Karpas-422 (cell line): ENCODE results near the gene ADH7. TPM values are rescaled to one million over a fixed set of nuclear protein-coding genes. Genes with fewer than 3 reads are reported as not detected.
A peak's percentile ranks its signal among the peaks of the same experiment; 100 is the strongest.

Experiments used
- DNase-seq: peaks from one replicate; pipeline ENCODE4 v3.0.0-alpha.2; 2015
- H2AFZ ChIP-seq: fragments of 200-600 bp; sonication (generic); 2 replicates; pipeline ENCODE4 v1.6.1; 2014; ENCODE audit warnings: antibody characterized with exemption, low read length, mixed read lengths
- H3K27ac ChIP-seq: fragments of 200-600 bp; sonication (generic); 2 replicates; pipeline ENCODE4 v1.5.1; 2014; ENCODE audit warnings: mild to moderate bottlenecking, low read length, moderate library complexity
- H3K27me3 ChIP-seq: fragments of 200-600 bp; sonication (generic); 2 replicates; pipeline ENCODE4 v1.6.1; 2014; ENCODE audit warnings: low read length, mixed read lengths
- H3K36me3 ChIP-seq: fragments of 200-600 bp; sonication (generic); 2 replicates; pipeline ENCODE4 v1.6.1; 2014; ENCODE audit warnings: low read length, mixed read lengths; ENCODE audit not compliant: insufficient read depth
- H3K4me1 ChIP-seq: fragments of 200-600 bp; sonication (generic); 2 replicates; pipeline ENCODE4 v1.6.1; 2014; ENCODE audit warnings: mild to moderate bottlenecking, low read length, mixed read lengths
- H3K4me2 ChIP-seq: fragments of 200-600 bp; sonication (generic); 2 replicates; pipeline ENCODE4 v1.6.1; 2014; ENCODE audit warnings: low read length, low read depth, mild to moderate bottlenecking; ENCODE audit not compliant: poor library complexity, severe bottlenecking
- H3K4me3 ChIP-seq: fragments of 200-600 bp; sonication (generic); 2 replicates; pipeline ENCODE4 v1.5.1; 2014; ENCODE audit warnings: mild to moderate bottlenecking, antibody characterized with exemption, low read length, mixed read lengths
- H3K79me2 ChIP-seq: fragments of 200-600 bp; sonication (generic); 2 replicates; pipeline ENCODE4 v1.6.1; 2014; ENCODE audit warnings: mild to moderate bottlenecking, low read length, mixed read lengths
- H3K9ac ChIP-seq: fragments of 200-600 bp; sonication (generic); 2 replicates; pipeline ENCODE4 v1.6.0; 2014; ENCODE audit warnings: low read length
- H3K9me2 ChIP-seq: fragments of 200-600 bp; sonication (generic), shearing (Covaris generic); replicated peaks from 2 replicates; pipeline ENCODE4 v1.6.0; 2014; ENCODE audit warnings: mild to moderate bottlenecking, low read length, moderate library complexity; ENCODE audit not compliant: insufficient read depth
- H3K9me3 ChIP-seq: fragments of 300-700, 200-600 bp; sonication (generic); 2 replicates; pipeline ENCODE4 v1.6.1; 2014; ENCODE audit warnings: low read length, mixed read lengths
- H4K20me1 ChIP-seq: fragments of 200-600 bp; sonication (generic); 2 replicates; pipeline ENCODE4 v1.6.1; 2014; ENCODE audit warnings: mild to moderate bottlenecking, antibody characterized with exemption, low read length, low read depth; ENCODE audit not compliant: insufficient read depth
- total RNA-seq: library from RNA; depleted of rRNA; stranded (reverse); fragments of >200 nt; shearing (Covaris generic); gene quantifications from 2 replicates; pipeline ENCODE4 v1.2.3, GENCODE V29; 2014; ENCODE audit warnings: low replicate concordance; rRNA removed

The ADH7 gene
- total RNA-seq, result not detected in 2 replicates

- Histone ChIP-seq H3K36me3 (no peaks in the 10 kb centered on the region), H3K4me3 (no peak within 1 kb of the TSS), H3K27me3 (no peaks in the 10 kb centered on the region), H3K27ac (no peak within 1 kb of the TSS), H3K4me1 (no peaks in the 10 kb centered on the region), H4K20me1 (no peaks in the 10 kb centered on the region), H3K9me2 (no peaks in the 10 kb centered on the region), H3K9ac (no peak within 1 kb of the TSS), H2AFZ (no peak within 1 kb of the TSS), H3K4me2 (no peak within 1 kb of the TSS), H3K79me2 (no peaks in the 10 kb centered on the region), H3K9me3 (no peaks in the 10 kb centered on the region)
- DNase-seq, result no peak
These were observed at the start of gene ADH7 for GRCh38 chr4:99435154-99435553. Gene ADH7, minus strand, starts transcription at chr4:99435342. Its CDS starts 109 bp downstream, at chr4:99435233.

GRCh38 chr4:99483636-99484035 lies 48.5 kb upstream of the ADH7 start:
- H3K9me2 ChIP-seq, result no peaks in the 10 kb centered on the region

DNA sequence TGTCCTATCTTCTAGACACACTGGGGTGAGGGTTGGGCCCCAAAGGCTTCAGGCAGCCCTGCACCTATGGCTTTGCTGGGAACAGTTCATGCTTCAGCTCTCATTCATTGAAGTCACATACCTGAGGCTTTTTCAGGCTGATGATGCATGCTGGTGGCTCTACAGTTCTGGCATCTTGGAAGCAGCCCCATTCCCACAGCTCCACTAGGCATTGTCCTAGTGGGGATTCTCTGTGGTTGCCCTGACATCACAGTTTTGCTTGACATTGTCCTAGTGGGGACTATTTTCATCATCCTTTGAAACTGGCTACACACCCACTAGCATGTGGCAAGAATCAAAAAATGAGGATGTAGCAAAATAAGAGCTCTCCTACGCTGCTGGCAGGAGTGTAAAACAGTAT lies 38.0 kb upstream of the ADH7 start:
- Histone ChIP-seq H3K79me2 (no peaks in the 10 kb centered on the region), H3K4me3 (no peak overlapping the region), H3K4me2 (no peak overlapping the region), H3K9me2 (no peaks in the 10 kb centered on the region), H3K9me3 (no peaks in the 10 kb centered on the region), H3K27ac (no peak overlapping the region), H3K9ac (no peak overlapping the region), H2AFZ (no peak overlapping the region), H4K20me1 (no peaks in the 10 kb centered on the region), H3K36me3 (no peaks in the 10 kb centered on the region), H3K4me1 (peaks cover 3% of the 10 kb centered on the region), H3K27me3 (no peaks in the 10 kb centered on the region)
- no peak for DNase-seq

More at GRCh38 chr4:99483636-99484035, 48.5 kb upstream of the ADH7 start:
- DNase-seq, result no peak
- H2AFZ ChIP-seq, result no peak overlapping the region
- no peak overlapping the region for H3K9ac ChIP-seq
- peaks cover 12% of the 10 kb centered on the region for H3K9me3 ChIP-seq
- H3K79me2 ChIP-seq, result no peaks in the 10 kb centered on the region
- H3K4me2 ChIP-seq, result no peak overlapping the region
- no peak overlapping the region for H3K27ac ChIP-seq
- no peaks in the 10 kb centered on the region for H3K4me1 ChIP-seq
- no peaks in the 10 kb centered on the region; the same call in 1 of the 2 replicates for H3K27me3 ChIP-seq
- H4K20me1 ChIP-seq, result no peaks in the 10 kb centered on the region
- no peaks in the 10 kb centered on the region; the same call in 1 of the 2 replicates for H3K36me3 ChIP-seq
- no peak overlapping the region for H3K4me3 ChIP-seq

DNA sequence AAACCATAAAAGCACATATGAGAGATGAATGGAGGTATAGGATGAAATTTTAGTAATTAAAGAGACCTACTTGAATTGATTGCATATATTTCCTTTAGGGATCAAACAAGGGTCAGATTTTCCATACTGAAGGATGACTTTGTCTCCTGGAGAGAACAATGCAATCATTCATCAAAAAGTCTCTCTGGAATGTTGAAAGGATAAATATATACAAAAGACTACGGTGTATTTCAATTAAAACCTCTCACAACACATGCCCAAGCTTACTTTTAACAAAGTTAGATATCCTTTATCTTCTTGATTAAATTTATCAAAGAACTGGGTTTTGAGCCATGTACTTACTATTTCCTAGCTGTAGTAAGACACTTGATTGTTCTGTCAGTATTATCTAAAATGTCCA lies 36.8 kb upstream of the ADH7 start:
- Histone ChIP-seq H3K36me3 (no peaks in the 10 kb centered on the region), H4K20me1 (no peaks in the 10 kb centered on the region), H3K79me2 (no peaks in the 10 kb centered on the region), H3K4me1 (peaks cover 7% of the 10 kb centered on the region), H3K9ac (no peak overlapping the region), H3K9me2 (no peaks in the 10 kb centered on the region), H3K9me3 (no peaks in the 10 kb centered on the region), H3K27ac (no peak overlapping the region), H3K27me3 (no peaks in the 10 kb centered on the region), H3K4me3 (no peak overlapping the region), H3K4me2 (no peak overlapping the region), H2AFZ (no peak overlapping the region)
- DNase-seq, result no peak

DNA sequence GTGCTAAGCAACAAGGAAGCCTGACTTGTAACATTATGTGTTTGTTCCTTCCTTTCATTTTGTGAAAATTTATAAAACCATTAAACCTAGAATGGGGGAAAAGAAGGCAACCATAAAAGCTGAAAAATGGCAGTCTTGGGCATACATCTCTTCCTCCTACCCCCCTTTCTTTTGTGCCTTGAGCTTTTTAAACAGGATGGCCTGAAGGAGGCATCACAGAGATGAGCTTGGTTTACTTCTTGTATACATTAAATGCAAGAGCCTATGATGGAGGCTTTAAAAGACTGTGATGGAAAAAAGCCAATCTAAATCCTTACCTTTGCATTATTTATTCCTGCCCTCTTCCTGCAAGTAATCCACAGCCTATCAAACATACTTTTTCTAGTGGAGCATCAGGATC lies 36.2 kb upstream of the ADH7 start:
- no peaks in the 10 kb centered on the region for H4K20me1 ChIP-seq
- no peaks in the 10 kb centered on the region for H3K27me3 ChIP-seq
- H3K4me2 ChIP-seq, result no peak overlapping the region
- no peak overlapping the region for H2AFZ ChIP-seq
- no peaks in the 10 kb centered on the region for H3K79me2 ChIP-seq
- H3K9me2 ChIP-seq, result no peaks in the 10 kb centered on the region
- H3K9ac ChIP-seq, result no peak overlapping the region
- no peaks in the 10 kb centered on the region for H3K36me3 ChIP-seq
- peaks cover 7% of the 10 kb centered on the region for H3K4me1 ChIP-seq
- H3K4me3 ChIP-seq, result no peak overlapping the region
- no peak overlapping the region for H3K27ac ChIP-seq
- no peaks in the 10 kb centered on the region for H3K9me3 ChIP-seq
- peak; percentile 48 for DNase-seq

DNA sequence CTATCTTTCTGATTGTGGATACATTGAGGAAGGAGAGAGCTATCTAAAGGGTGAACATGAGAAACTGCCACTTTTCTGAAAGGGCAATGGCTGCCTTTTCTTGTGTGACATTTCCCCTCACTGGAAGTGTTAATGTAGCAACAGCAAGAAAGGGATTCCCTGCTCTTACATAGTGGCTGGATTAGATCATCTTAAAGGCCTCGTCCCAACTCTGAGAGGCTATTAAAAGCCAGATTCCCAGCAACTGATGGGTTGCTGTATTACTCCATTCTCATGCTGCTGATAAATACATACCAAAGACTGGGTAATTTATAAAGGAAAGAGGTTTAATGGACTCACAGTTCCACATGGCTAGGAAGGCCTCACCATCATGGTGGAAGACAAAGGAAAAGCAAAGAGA lies 33.7 kb upstream of the ADH7 start:
- no peak overlapping the region for H3K27ac ChIP-seq
- H3K9me3 ChIP-seq, result no peaks in the 10 kb centered on the region
- H3K4me1 ChIP-seq, result peaks cover 7% of the 10 kb centered on the region
- H3K4me3 ChIP-seq, result no peak overlapping the region
- H3K4me2 ChIP-seq, result no peak overlapping the region
- no peaks in the 10 kb centered on the region for H3K27me3 ChIP-seq
- no peak for DNase-seq
- no peaks in the 10 kb centered on the region for H3K36me3 ChIP-seq
- no peaks in the 10 kb centered on the region for H3K9me2 ChIP-seq
- no peaks in the 10 kb centered on the region for H3K79me2 ChIP-seq
- H2AFZ ChIP-seq, result no peak overlapping the region
- H4K20me1 ChIP-seq, result no peaks in the 10 kb centered on the region
- H3K9ac ChIP-seq, result no peak overlapping the region

DNA sequence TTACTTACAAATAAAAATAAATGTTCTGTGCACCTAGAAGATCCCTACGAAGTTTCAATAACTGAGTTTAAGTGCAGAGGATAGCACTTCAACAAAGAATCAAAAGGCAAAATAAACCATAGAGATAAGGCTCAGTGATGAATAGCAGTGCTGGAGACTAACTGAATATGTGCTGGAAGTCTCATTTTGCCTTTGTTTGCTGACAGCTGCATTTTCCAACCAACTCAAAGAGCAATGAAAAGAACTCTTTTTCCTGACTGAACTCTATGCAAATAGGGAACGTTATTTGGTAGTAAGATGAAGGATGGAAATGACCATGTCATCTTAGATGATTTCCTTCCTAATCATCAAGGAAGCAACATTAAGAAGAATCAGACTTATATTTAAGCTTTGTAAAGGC lies 32.7 kb upstream of the ADH7 start:
- DNase-seq, result no peak
- Histone ChIP-seq H3K9me3 (no peaks in the 10 kb centered on the region), H2AFZ (0 out of 2 replicates have a peak overlapping the region, but pooled peaks have one; percentile 7), H3K9ac (no peak overlapping the region), H3K9me2 (no peaks in the 10 kb centered on the region), H3K4me1 (peaks cover 7% of the 10 kb centered on the region), H3K27ac (no peak overlapping the region), H4K20me1 (no peaks in the 10 kb centered on the region), H3K4me2 (no peak overlapping the region), H3K36me3 (no peaks in the 10 kb centered on the region), H3K4me3 (no peak overlapping the region), H3K27me3 (no peaks in the 10 kb centered on the region), H3K79me2 (no peaks in the 10 kb centered on the region)

GRCh38 chr4:99463566-99463965 lies 28.4 kb upstream of the ADH7 start:
- H3K79me2 ChIP-seq, result no peaks in the 10 kb centered on the region
- H2AFZ ChIP-seq, result no peak overlapping the region
- no peak for DNase-seq
- H4K20me1 ChIP-seq, result no peaks in the 10 kb centered on the region
- H3K27ac ChIP-seq, result no peak overlapping the region
- H3K9me3 ChIP-seq, result no peaks in the 10 kb centered on the region
- no peaks in the 10 kb centered on the region for H3K27me3 ChIP-seq
- H3K4me3 ChIP-seq, result no peak overlapping the region
- H3K36me3 ChIP-seq, result no peaks in the 10 kb centered on the region
- H3K4me2 ChIP-seq, result no peak overlapping the region
- no peaks in the 10 kb centered on the region for H3K9me2 ChIP-seq
- peaks cover 7% of the 10 kb centered on the region for H3K4me1 ChIP-seq
- H3K9ac ChIP-seq, result no peak overlapping the region
